ENCODE data around the gene CBX5. TPM values are rescaled to one million over a fixed set of nuclear protein-coding genes. Genes with fewer than 3 reads are reported as not detected.
A peak's percentile ranks its signal among the peaks of the same experiment; 100 is the strongest.

CBX5 gene
- total RNA-seq, 2 experiments from 2014 or later, result 38.8 to 38.9 TPM

DNA sequence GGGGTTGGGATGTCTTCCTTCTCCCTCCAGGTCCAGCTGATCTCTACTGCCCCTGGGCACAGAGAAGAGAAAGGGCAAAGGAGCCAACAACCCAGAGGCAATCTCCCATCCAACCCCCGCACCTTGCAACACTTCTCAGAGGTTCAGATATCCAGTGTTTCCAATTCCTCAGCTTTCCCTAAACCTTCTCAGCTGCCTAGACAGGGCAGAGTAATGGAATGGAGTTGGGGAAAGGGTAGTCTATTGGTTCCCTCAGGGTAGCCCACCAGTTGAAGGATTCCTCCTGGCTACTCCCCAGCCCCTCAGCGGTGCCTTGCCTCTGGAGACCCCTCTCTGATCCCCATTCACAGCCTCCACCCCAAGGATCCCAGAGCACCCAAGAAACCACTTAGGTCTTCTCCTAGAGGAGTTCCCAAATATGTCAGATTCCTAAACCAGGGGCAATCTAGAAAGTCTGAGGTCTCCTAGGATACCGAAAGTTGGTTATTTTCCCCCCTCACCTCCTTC lies 20.4 kb upstream of the CBX5 start:
- ChIA-PET POLR2A (interaction anchor here (0.7 to 1.4 kb wide), 5 partner anchors 14 to 197 kb away, joined by 3 to 5 read pairs (median 3); partner anchors contain the start of genes HNRNPA1 and NCKAP1L), CTCF (no interaction called here)
- Histone ChIP-seq H3K27me3 (ENCODE audit: control insufficient read depth in 1 of 2, insufficient read depth in 2 of 2, low read length in 2 of 2) (peaks cover 27 to 39% of the 10 kb centered on the region in 2 experiments), H3K27ac (ENCODE audit: low read depth in 1 of 2, low read length in 2 of 2) (no peak overlapping the region), H3K36me3 (ENCODE audit: insufficient read depth, low read length) (no peaks in the 10 kb centered on the region), H3K4me3 (ENCODE audit: low read length) (peak overlapping the region; percentile 27), H3K9me3 (ENCODE audit: control insufficient read depth in 1 of 2, insufficient read depth in 1 of 2, low read length in 2 of 2) (peaks cover 0 to 12% of the 10 kb centered on the region in 2 experiments), H3K4me1 (ENCODE audit: insufficient read depth, low read length) (peaks cover 35% of the 10 kb centered on the region)
- no peak overlapping the region for H3K27ac Mint-ChIP-seq
- no peak for ATAC-seq (ENCODE audit: poor library complexity)
- TF ChIP-seq, protein P1, sequence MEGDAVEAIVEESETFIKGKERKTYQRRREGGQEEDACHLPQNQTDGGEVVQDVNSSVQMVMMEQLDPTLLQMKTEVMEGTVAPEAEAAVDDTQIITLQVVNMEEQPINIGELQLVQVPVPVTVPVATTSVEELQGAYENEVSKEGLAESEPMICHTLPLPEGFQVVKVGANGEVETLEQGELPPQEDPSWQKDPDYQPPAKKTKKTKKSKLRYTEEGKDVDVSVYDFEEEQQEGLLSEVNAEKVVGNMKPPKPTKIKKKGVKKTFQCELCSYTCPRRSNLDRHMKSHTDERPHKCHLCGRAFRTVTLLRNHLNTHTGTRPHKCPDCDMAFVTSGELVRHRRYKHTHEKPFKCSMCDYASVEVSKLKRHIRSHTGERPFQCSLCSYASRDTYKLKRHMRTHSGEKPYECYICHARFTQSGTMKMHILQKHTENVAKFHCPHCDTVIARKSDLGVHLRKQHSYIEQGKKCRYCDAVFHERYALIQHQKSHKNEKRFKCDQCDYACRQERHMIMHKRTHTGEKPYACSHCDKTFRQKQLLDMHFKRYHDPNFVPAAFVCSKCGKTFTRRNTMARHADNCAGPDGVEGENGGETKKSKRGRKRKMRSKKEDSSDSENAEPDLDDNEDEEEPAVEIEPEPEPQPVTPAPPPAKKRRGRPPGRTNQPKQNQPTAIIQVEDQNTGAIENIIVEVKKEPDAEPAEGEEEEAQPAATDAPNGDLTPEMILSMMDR (IDR thresholded peaks at IDR 0.05), result no peak
- intact Hi-C loops (cut with DNase I, micrococcal nuclease), result no loop called here
- H3K27me3 Mint-ChIP-seq, result peaks cover 61% of the 10 kb centered on the region
- peaks cover 26% of the 10 kb centered on the region for H3K4me1 Mint-ChIP-seq (ENCODE audit: low read depth)
- H3K4me3 Mint-ChIP-seq, result no peak overlapping the region
- no peak for DNase-seq
- no peaks in the 10 kb centered on the region for H3K9me3 Mint-ChIP-seq
- no peaks in the 10 kb centered on the region for H3K36me3 Mint-ChIP-seq (ENCODE audit: low read depth)

DNA sequence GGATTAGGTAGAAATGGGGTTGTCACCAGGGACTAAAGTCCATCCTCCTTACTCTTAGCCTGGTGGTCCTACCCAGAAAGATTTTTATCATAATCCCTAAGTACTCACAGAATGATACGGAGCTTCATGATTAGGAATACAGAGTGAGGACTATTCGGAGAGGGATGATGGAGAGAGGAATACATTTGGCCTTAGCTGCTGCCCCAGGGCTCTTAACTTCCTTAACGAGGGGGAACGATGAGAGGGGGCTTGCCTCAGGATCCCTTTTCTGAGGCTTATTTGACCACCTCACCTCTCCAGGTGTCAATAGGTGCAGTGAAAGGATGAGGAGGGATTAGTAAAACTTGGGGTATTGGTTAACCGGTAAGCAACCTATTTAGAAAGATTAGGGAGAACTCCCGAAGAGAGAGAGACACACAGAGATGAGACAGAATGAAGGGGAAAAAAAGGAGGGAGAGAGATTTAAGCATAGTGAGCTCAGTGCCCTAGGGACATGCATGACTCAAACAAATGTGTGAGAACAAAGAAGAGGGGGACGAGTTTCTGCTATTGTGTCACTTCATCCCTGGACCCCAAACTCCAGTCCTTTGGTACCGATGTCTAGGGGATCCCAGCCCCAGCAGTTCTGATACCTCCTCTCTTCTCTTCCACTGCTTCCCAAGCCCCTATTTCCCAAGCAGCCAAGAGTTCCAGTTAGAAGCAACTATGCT lies 19.7 kb upstream of the CBX5 start:
- H3K4me1 Mint-ChIP-seq (ENCODE audit: low read depth), result peaks cover 26% of the 10 kb centered on the region
- no peaks in the 10 kb centered on the region for H3K36me3 ChIP-seq (ENCODE audit: insufficient read depth, low read length)
- CTCF ChIA-PET, result interaction anchor here (1.8 kb wide), 1 partner anchor 69 kb away, joined by 5 read pairs; no protein-coding TSS in a partner anchor
- H3K4me1 ChIP-seq (ENCODE audit: insufficient read depth, low read length), result peaks cover 35% of the 10 kb centered on the region
- no peak for DNase-seq
- H3K4me3 Mint-ChIP-seq, result no peak overlapping the region
- H3K27ac Mint-ChIP-seq, result no peak overlapping the region
- no peaks in the 10 kb centered on the region for H3K36me3 Mint-ChIP-seq (ENCODE audit: low read depth)
- ATAC-seq (ENCODE audit: poor library complexity), result no peak
- TF ChIP-seq, protein P1 (IDR thresholded peaks at IDR 0.05), result no peak
- peak overlapping the region; percentile 27 for H3K4me3 ChIP-seq (ENCODE audit: low read length)
- intact Hi-C loops (cut with DNase I, micrococcal nuclease), result no loop called here
- no peaks in the 10 kb centered on the region for H3K9me3 Mint-ChIP-seq
- peaks cover 60% of the 10 kb centered on the region for H3K27me3 Mint-ChIP-seq
- no peak overlapping the region for H3K27ac ChIP-seq (ENCODE audit: low read depth in 1 of 2, low read length in 2 of 2)
- H3K9me3 ChIP-seq (ENCODE audit: control insufficient read depth in 1 of 2, insufficient read depth in 1 of 2, low read length in 2 of 2), result peaks cover 0 to 12% of the 10 kb centered on the region in 2 experiments
- peaks cover 27 to 38% of the 10 kb centered on the region in 2 experiments for H3K27me3 ChIP-seq (ENCODE audit: control insufficient read depth in 1 of 2, insufficient read depth in 2 of 2, low read length in 2 of 2)
- POLR2A ChIA-PET, result interaction anchor here (0.7 to 1.4 kb wide), 6 partner anchors 13 to 198 kb away, joined by 3 to 5 read pairs (median 3); partner anchors contain the start of genes HNRNPA1 and NCKAP1L

DNA sequence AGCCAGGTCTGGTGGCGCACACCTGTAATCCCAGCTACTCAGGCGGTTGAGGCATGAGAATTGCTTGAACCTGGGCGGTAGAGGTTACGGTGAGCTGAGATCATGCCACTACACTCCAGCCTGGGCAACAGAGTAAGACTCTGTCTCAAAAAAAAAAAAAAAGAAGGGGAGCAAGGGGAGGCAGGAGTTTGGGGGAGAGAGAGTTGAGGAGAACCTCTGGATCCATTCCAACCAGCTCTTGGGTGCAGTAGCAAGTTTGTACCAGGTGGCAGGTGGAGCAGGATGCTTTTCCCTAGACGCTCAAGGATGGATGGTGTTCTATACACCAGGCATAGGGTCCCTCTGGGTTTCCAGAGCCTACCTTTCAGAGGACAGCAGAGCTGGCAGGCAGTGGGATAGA lies 19.0 kb upstream of the CBX5 start:
- H3K36me3 Mint-ChIP-seq (ENCODE audit: low read depth), result no peaks in the 10 kb centered on the region
- Histone ChIP-seq H3K27ac (ENCODE audit: low read depth in 1 of 2, low read length in 2 of 2) (no peak overlapping the region), H3K4me3 (ENCODE audit: low read length) (no peak overlapping the region), H3K4me1 (ENCODE audit: insufficient read depth, low read length) (peaks cover 27% of the 10 kb centered on the region), H3K27me3 (ENCODE audit: control insufficient read depth in 1 of 2, insufficient read depth in 2 of 2, low read length in 2 of 2) (peaks cover 23 to 33% of the 10 kb centered on the region in 2 experiments), H3K9me3 (ENCODE audit: control insufficient read depth in 1 of 2, insufficient read depth in 1 of 2, low read length in 2 of 2) (peaks cover 0 to 8% of the 10 kb centered on the region in 2 experiments), H3K36me3 (ENCODE audit: insufficient read depth, low read length) (no peaks in the 10 kb centered on the region)
- DNase-seq (no peak), ATAC-seq (ENCODE audit: poor library complexity) (no peak)
- H3K4me3 Mint-ChIP-seq, result no peak overlapping the region
- ChIA-PET CTCF (interaction anchor here (1.8 kb wide), 1 partner anchor 70 kb away, joined by 5 read pairs; no protein-coding TSS in a partner anchor), POLR2A (interaction anchor here (1.0 to 1.4 kb wide), 3 partner anchors 13 to 60 kb away, joined by 3 to 5 read pairs (median 4); no protein-coding TSS in a partner anchor)
- TF ChIP-seq, protein P1 (IDR thresholded peaks at IDR 0.05), result no peak
- no peaks in the 10 kb centered on the region for H3K9me3 Mint-ChIP-seq
- peaks cover 52% of the 10 kb centered on the region for H3K27me3 Mint-ChIP-seq
- H3K27ac Mint-ChIP-seq, result no peak overlapping the region
- H3K4me1 Mint-ChIP-seq (ENCODE audit: low read depth), result peaks cover 22% of the 10 kb centered on the region
- intact Hi-C loops (cut with DNase I, micrococcal nuclease), result no loop called here
